Activated CD8-positive, alpha-beta memory T cell treated with anti-CD3 and anti-CD28 coated beads for 1 hour (primary cell): ENCODE measurements around the gene QDPR.

Experiments
- DNase-seq, 2 donors: peaks; one replicate each; pipeline ENCODE4 v3.0.0-alpha.2; 2020; ENCODE audit warnings: low read depth in 1 of 2; ENCODE audit errors: extremely low read depth in 1 of 2

Gene QDPR

GRCh38 chr4:17528551-17529165 lies 16.8 kb upstream of the QDPR start:
- DNase-seq: no peak

- no peak for DNase-seq
Measured at GRCh38 chr4:17526695-17527477, 15.0 kb upstream of the QDPR start.

- no peak for DNase-seq
Measured at GRCh38 chr4:17523662-17524061, 11.8 kb upstream of the QDPR start.

GRCh38 chr4:17521595-17521994 lies 9.7 kb upstream of the QDPR start:
- no peak for DNase-seq

- no peak for DNase-seq
Measured at GRCh38 chr4:17517664-17518063, 5.8 kb upstream of the QDPR start.

- DNase-seq: no peak
Measured at GRCh38 chr4:17516980-17517379, 5.1 kb upstream of the QDPR start.

- no peak for DNase-seq
Measured at GRCh38 chr4:17515445-17516407, 3.8 kb upstream of the QDPR start.

- DNase-seq: no peak
Measured at GRCh38 chr4:17514865-17515264, 3.0 kb upstream of the QDPR start, which contains the start of gene CLRN2. CLRN2 (plus strand) TSS chr4:17515165; CDS start chr4:17515267, 102 bp downstream.

GRCh38 chr4:17512973-17513665 lies 1.2 kb upstream of the QDPR start:
- no peak for DNase-seq

GRCh38 chr4:17511509-17511949 lies 361 bp downstream of the QDPR start:
- peak in 1 of 2 donors; percentile 22 for DNase-seq

GRCh38 chr4:17511051-17511450 lies 839 bp downstream of the QDPR start:
- no peak for DNase-seq

- DNase-seq: no peak
Measured at GRCh38 chr4:17510582-17510981, 1.3 kb downstream of the QDPR start.

- DNase-seq: no peak
Measured at GRCh38 chr4:17504081-17504480, 7.8 kb downstream of the QDPR start.

- DNase-seq: no peak
Measured at GRCh38 chr4:17502756-17503155, 9.1 kb downstream of the QDPR start.

GRCh38 chr4:17500574-17500973 lies 11.3 kb downstream of the QDPR start:
- no peak for DNase-seq

GRCh38 chr4:17497890-17498523 lies 13.9 kb downstream of the QDPR start:
- DNase-seq: no peak

GRCh38 chr4:17494258-17495190 lies 17.4 kb downstream of the QDPR start:
- DNase-seq: no peak

- DNase-seq: no peak
Measured at GRCh38 chr4:17493619-17494018, 18.3 kb downstream of the QDPR start.

- DNase-seq: no peak
Measured at GRCh38 chr4:17492876-17493275, 19.0 kb downstream of the QDPR start.
